Caco-2 (cell line): Measurements from ENCODE around the gene HGS. TPM values are rescaled to one million over a fixed set of nuclear protein-coding genes. Genes with fewer than 3 reads are reported as not detected.

Experiments used
- BruUV-seq: library from RNA; stranded (reverse); fragments of 400-500 nt; replicated peaks from 2 replicates; lab custom pipeline; 2021; lab: Mats Ljungman, UMichigan
- CTCF ChIA-PET: fragments of 300-600 bp; sonication (Branson Sonifier 250); formaldehyde crosslinking; loops from one replicate; lab custom pipeline; 2022; ENCODE audit warnings: antibody characterized with exemption; lab: Charles Lee
- POLR2A ChIA-PET: fragments of 300-600 bp; sonication (Branson Sonifier 250); formaldehyde crosslinking; loops from one replicate; lab custom pipeline; 2022; ENCODE audit warnings: antibody characterized with exemption; lab: Charles Lee
- DNase-seq, 2 experiments: peaks; one replicate each; pipeline versions ENCODE4 v3.0.0 to v3.0.0-alpha.2; 2020 to 2022
- H3K27me3 ChIP-seq: replicated peaks from 2 replicates; pipeline ENCODE4 v1.6.0; 2011; ENCODE audit warnings: low read length; ENCODE audit not compliant: control insufficient read depth, insufficient read depth
- H3K36me3 ChIP-seq: 2 replicates; pipeline ENCODE4 v1.5.1; 2011; ENCODE audit warnings: low read length; ENCODE audit not compliant: control insufficient read depth, insufficient read depth
- H3K4me1 ChIP-seq: fragments of 250-450 bp; sonication (Bioruptor Pico); 2 replicates; pipeline ENCODE4 v1.5.1; 2020; ENCODE audit warnings: mild to moderate bottlenecking
- H3K4me3 ChIP-seq: 2 replicates; pipeline ENCODE4 v1.5.1; 2011; ENCODE audit warnings: low read depth, mild to moderate bottlenecking, control low read depth, low read length
- H3K9me3 ChIP-seq: fragments of 250-450 bp; sonication (Bioruptor Pico); 2 replicates; pipeline ENCODE4 v1.5.1; 2020; ENCODE audit warnings: mild to moderate bottlenecking, moderate library complexity
- H3K27ac Mint-ChIP-seq: one replicate; pipeline ENCODE4 v1.8.0; 2022; ENCODE audit warnings: mixed read lengths; ENCODE audit not compliant: unreplicated experiment
- H3K27me3 Mint-ChIP-seq: one replicate; pipeline ENCODE4 v1.8.0; 2022; ENCODE audit warnings: mixed read lengths; ENCODE audit not compliant: insufficient read depth, unreplicated experiment
- H3K36me3 Mint-ChIP-seq: one replicate; pipeline ENCODE4 v1.8.0; 2022; ENCODE audit warnings: mild to moderate bottlenecking, mixed read lengths; ENCODE audit not compliant: insufficient read depth, unreplicated experiment
- H3K4me1 Mint-ChIP-seq: one replicate; pipeline ENCODE4 v1.8.0; 2022; ENCODE audit warnings: low read depth, mixed read lengths; ENCODE audit not compliant: unreplicated experiment
- H3K4me3 Mint-ChIP-seq: one replicate; pipeline ENCODE4 v1.8.0; 2022; ENCODE audit warnings: mild to moderate bottlenecking, moderate library complexity, mixed read lengths; ENCODE audit not compliant: unreplicated experiment
- H3K9me3 Mint-ChIP-seq: one replicate; pipeline ENCODE4 v1.8.0; 2022; ENCODE audit warnings: mixed read lengths; ENCODE audit not compliant: unreplicated experiment
- intact Hi-C: fragments of 100-400 bp; cut with micrococcal nuclease; formaldehyde crosslinking; loops from one replicate; pipeline ENCODE4 v1.10.0; 2022; ENCODE audit not compliant: unreplicated experiment
- total RNA-seq: library from RNA; stranded (reverse); gene quantifications from 2 replicates; pipeline ENCODE4 v1.2.3, GENCODE V29; 2022
- TF ChIP-seq, protein P1 (sequence below), 2 experiments: fragments of 200-600 bp in 1 of 2; IDR thresholded peaks; 1 replicate in 1 of 2; 2 replicates in 1 of 2; pipeline versions ENCODE4 v1.5.1 to v1.8.0; 2011 to 2022; ENCODE audit warnings: antibody characterized with exemption in 1 of 2, control low read depth in 1 of 2, inconsistent platforms in 1 of 2, low read depth in 1 of 2, low read length in 1 of 2, mild to moderate bottlenecking in 1 of 2, moderate library complexity in 1 of 2; ENCODE audit not compliant: insufficient read depth in 1 of 2, severe bottlenecking in 1 of 2, unreplicated experiment in 1 of 2

Gene HGS
- total RNA-seq, 1 experiment from 2014 or later, result 176 TPM

DNA sequence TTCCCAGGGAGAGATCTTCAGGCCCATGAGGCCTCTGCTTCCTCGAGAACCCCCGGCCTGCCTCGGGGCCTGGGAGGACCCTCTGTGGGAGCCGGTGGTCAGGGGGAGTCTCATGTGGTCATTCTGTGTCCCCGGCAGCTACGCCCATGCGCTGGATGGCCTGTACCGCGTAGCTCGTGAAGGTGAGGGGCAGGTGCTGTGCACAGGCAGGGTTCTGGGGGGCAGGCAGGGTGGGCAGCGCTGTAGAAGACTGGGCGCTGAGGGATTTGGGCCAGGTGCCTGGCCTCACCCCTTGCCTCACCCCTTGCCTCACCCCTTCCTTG is 32.8 kb downstream of the HGS start:
- no peak overlapping the region for H3K4me3 Mint-ChIP-seq
- H3K27me3 Mint-ChIP-seq, result no peaks in the 10 kb centered on the region
- H3K9me3 ChIP-seq, result no peaks in the 10 kb centered on the region
- no peaks in the 10 kb centered on the region for H3K9me3 Mint-ChIP-seq
- ChIA-PET CTCF (interaction anchor here (0.7 kb wide), 1 partner anchor 387 kb away, joined by 5 read pairs; no protein-coding TSS in a partner anchor), POLR2A (interaction anchor here (0.6 kb wide), 1 partner anchor 101 kb away, joined by 7 read pairs; no protein-coding TSS in a partner anchor)
- no peaks in the 10 kb centered on the region; the same call in none of the 2 replicates for H3K36me3 ChIP-seq
- no peak overlapping the region for H3K4me3 ChIP-seq
- no peak for DNase-seq
- intact Hi-C loops, result no loop called here
- no peaks in the 10 kb centered on the region for H3K4me1 Mint-ChIP-seq
- no peak overlapping the region for H3K27ac Mint-ChIP-seq
- TF ChIP-seq, protein P1, sequence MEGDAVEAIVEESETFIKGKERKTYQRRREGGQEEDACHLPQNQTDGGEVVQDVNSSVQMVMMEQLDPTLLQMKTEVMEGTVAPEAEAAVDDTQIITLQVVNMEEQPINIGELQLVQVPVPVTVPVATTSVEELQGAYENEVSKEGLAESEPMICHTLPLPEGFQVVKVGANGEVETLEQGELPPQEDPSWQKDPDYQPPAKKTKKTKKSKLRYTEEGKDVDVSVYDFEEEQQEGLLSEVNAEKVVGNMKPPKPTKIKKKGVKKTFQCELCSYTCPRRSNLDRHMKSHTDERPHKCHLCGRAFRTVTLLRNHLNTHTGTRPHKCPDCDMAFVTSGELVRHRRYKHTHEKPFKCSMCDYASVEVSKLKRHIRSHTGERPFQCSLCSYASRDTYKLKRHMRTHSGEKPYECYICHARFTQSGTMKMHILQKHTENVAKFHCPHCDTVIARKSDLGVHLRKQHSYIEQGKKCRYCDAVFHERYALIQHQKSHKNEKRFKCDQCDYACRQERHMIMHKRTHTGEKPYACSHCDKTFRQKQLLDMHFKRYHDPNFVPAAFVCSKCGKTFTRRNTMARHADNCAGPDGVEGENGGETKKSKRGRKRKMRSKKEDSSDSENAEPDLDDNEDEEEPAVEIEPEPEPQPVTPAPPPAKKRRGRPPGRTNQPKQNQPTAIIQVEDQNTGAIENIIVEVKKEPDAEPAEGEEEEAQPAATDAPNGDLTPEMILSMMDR (IDR thresholded peaks at IDR 0.05; ENCODE audit: insufficient read depth in 1 of 2, low read depth in 1 of 2, low read length in 1 of 2, severe bottlenecking in 1 of 2, unreplicated experiment in 1 of 2), result no peak
- H3K4me1 ChIP-seq, result peaks cover 11% of the 10 kb centered on the region
- peaks cover 50% of the 10 kb centered on the region for H3K36me3 Mint-ChIP-seq
- no peaks in the 10 kb centered on the region for H3K27me3 ChIP-seq
- no TSS peak for BruUV-seq

DNA sequence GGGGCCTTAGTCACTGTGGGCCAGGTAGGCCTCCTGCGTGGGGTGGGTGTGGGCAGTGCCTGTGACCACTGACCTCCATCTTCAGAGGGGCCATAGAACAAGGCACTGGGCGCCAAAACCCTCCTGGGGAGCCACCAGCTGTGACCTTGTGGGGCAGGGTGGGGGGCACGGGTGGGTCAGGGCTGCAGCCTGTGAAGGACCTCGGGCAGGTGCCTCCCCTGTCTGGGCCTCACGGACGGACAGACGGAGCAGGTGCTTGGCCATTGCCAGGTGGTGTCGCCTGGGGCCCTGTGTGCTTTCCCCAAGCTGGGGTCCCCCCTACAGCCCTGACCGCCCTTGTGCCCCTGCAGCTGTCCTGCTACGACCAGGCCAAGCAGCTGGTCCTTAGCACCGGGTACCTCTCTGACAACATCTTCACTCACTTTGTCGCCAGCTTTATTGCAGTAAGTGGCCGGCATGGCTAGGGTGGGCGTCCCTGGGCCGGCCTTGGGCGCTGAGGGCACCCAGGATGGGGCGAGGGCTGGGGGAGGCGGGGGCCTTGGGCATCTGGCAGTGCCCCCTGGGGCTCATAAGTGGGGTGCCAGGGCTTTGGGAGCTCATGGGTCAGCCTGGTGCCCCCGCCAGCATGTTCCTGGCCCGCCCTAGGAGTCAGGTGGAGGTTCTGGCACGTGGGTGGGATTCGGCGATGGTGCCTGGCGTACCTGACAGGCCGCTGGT is 33.4 kb downstream of the HGS start:
- Mint-ChIP-seq H3K9me3 (no peaks in the 10 kb centered on the region), H3K27ac (no peak overlapping the region), H3K27me3 (no peaks in the 10 kb centered on the region), H3K4me3 (no peak overlapping the region), H3K4me1 (no peaks in the 10 kb centered on the region), H3K36me3 (peaks cover 44% of the 10 kb centered on the region)
- no TSS peak for BruUV-seq
- ChIA-PET POLR2A (interaction anchor here (0.5 kb wide), 1 partner anchor 84 kb away, joined by 6 read pairs; no protein-coding TSS in a partner anchor), CTCF (no interaction called here)
- TF ChIP-seq, protein P1 (IDR thresholded peaks at IDR 0.05; ENCODE audit: insufficient read depth in 1 of 2, low read depth in 1 of 2, low read length in 1 of 2, severe bottlenecking in 1 of 2, unreplicated experiment in 1 of 2), result no peak
- no peaks in the 10 kb centered on the region for H3K9me3 ChIP-seq
- intact Hi-C loops, result no loop called here
- DNase-seq, result no peak
- H3K36me3 ChIP-seq, result no peaks in the 10 kb centered on the region; the same call in none of the 2 replicates
- H3K4me1 ChIP-seq, result peaks cover 13% of the 10 kb centered on the region
- no peaks in the 10 kb centered on the region for H3K27me3 ChIP-seq
- no peak overlapping the region for H3K4me3 ChIP-seq

DNA sequence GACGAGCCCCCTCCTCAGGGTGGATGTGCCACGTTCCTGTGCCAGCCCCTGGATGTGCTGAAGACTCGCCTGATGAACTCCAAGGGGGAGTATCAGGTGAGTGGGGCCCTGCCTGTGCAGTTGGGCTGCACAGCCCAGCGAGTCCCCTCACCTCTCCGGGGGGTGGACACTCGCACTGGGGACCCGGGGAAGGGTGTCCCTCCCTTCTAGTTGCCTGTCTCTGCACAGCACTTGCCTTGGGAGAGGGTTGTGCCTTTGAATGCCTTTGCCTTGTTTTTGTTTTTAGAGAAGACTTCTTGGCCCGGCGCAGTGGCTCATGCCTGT is 33.9 kb downstream of the HGS start:
- H3K4me3 ChIP-seq, result no peak overlapping the region
- no peaks in the 10 kb centered on the region for H3K4me1 Mint-ChIP-seq
- H3K9me3 ChIP-seq, result no peaks in the 10 kb centered on the region
- no peaks in the 10 kb centered on the region for H3K9me3 Mint-ChIP-seq
- no peak overlapping the region for H3K27ac Mint-ChIP-seq
- TF ChIP-seq, protein P1 (IDR thresholded peaks at IDR 0.05; ENCODE audit: insufficient read depth in 1 of 2, low read depth in 1 of 2, low read length in 1 of 2, severe bottlenecking in 1 of 2, unreplicated experiment in 1 of 2), result no peak
- ChIA-PET POLR2A (no interaction called here), CTCF (no interaction called here)
- intact Hi-C loops, result no loop called here
- BruUV-seq, result no TSS peak
- peaks cover 39% of the 10 kb centered on the region for H3K36me3 Mint-ChIP-seq
- H3K27me3 ChIP-seq, result no peaks in the 10 kb centered on the region
- H3K36me3 ChIP-seq, result no peaks in the 10 kb centered on the region; the same call in none of the 2 replicates
- DNase-seq, result no peak
- H3K4me1 ChIP-seq, result peaks cover 15% of the 10 kb centered on the region
- H3K27me3 Mint-ChIP-seq, result no peaks in the 10 kb centered on the region
- H3K4me3 Mint-ChIP-seq, result no peak overlapping the region
